Neutrophil (primary cell): ENCODE results near the gene BTAF1.

Experiments
- H3K27ac ChIP-seq: fragments of 200-600 bp; sonication (generic); 2 replicates; pipeline ENCODE4 v1.5.1; 2016; ENCODE audit warnings: mild to moderate bottlenecking, moderate library complexity
- H3K27me3 ChIP-seq: fragments of 200-600 bp; sonication (generic); 2 replicates; pipeline ENCODE4 v1.6.0; 2016; ENCODE audit warnings: mild to moderate bottlenecking
- H3K36me3 ChIP-seq: fragments of 200-600 bp; sonication (generic); 2 replicates; pipeline ENCODE4 v1.5.1; 2017
- H3K4me1 ChIP-seq, 2 experiments: fragments of 200-600 bp in 1 of 2; sonication (generic) in 1 of 2; 1 replicate in 1 of 2; 2 replicates in 1 of 2; pipeline versions ENCODE4 v1.5.1 to v1.6.1; 2013 to 2016; ENCODE audit warnings: low read depth in 1 of 2, low read length in 1 of 2, mild to moderate bottlenecking in 1 of 2, moderate library complexity in 1 of 2; ENCODE audit not compliant: control insufficient read depth in 1 of 2, insufficient read depth in 1 of 2
- H3K4me3 ChIP-seq, 2 experiments: fragments of 200-600 bp in 1 of 2; sonication (generic) in 1 of 2; 1 replicate in 1 of 2; 2 replicates in 1 of 2; pipeline ENCODE4 v1.5.1; 2013 to 2016; ENCODE audit warnings: low read depth in 1 of 2, low read length in 1 of 2, mild to moderate bottlenecking in 1 of 2, moderate library complexity in 1 of 2
- H3K9me3 ChIP-seq: fragments of 200-600 bp; sonication (generic); 2 replicates; pipeline ENCODE4 v1.5.1; 2016
- TF ChIP-seq, protein P1 (sequence below): fragments of 200-600 bp; sonication (generic); IDR thresholded peaks from 2 replicates; pipeline ENCODE4 v1.5.1; 2016; ENCODE audit warnings: antibody characterized with exemption

BTAF1 gene

DNA sequence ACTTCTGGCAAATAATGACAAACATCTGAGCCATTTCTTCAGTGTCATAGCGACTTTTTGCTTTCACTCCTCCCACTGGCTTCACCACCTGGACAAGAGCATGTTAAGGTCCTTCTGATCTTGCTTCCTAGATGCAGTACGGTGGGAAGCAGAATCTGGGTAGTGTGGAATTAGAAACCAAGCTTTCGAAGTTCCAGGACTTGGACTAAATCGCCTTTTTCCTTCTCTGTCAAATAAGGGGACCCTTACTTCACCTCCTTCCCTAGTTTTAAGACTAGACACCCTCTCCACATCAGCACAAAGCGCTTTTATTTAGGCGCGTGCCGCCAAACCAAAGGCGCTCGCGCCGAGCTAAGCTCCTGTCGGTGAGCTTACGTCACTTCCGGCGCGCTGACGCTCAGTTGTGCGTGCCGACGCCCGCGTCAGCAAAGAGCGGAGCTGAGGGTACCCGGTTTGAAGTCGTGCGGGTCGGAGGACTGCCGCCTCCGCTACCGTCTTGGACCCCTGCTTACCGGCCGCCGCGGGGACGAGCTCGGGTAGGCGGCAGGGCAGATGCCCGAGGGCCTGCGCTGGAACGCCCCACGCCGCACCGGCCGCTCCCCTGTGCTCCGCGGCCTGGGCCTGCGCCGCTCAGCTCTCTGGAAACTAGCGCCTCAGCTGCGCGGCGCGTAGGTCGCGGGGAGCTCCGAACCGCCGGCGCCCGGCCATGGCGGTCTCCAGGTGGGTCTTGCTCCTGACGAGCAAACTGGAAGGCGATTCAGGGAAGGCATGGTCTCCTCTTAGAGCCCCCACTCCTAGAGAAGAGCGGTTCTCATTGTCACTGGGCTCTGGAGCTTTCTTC is at the start of gene BTAF1:
Gene BTAF1, plus strand, starts transcription at position 400 of the 841 bp plus-strand sequence. Its CDS starts 307 bp downstream, at position 707.
- Histone ChIP-seq H3K36me3 (no peaks in the 10 kb centered on the region), H3K9me3 (no peaks in the 10 kb centered on the region), H3K4me3 (peak within 1 kb of the TSS; percentile 76 to 85), H3K27me3 (peaks cover 1% of the 10 kb centered on the region), H3K4me1 (peaks cover 17% of the 10 kb centered on the region in 2 experiments), H3K27ac (peak within 1 kb of the TSS; percentile 86)
- TF ChIP-seq, protein P1, sequence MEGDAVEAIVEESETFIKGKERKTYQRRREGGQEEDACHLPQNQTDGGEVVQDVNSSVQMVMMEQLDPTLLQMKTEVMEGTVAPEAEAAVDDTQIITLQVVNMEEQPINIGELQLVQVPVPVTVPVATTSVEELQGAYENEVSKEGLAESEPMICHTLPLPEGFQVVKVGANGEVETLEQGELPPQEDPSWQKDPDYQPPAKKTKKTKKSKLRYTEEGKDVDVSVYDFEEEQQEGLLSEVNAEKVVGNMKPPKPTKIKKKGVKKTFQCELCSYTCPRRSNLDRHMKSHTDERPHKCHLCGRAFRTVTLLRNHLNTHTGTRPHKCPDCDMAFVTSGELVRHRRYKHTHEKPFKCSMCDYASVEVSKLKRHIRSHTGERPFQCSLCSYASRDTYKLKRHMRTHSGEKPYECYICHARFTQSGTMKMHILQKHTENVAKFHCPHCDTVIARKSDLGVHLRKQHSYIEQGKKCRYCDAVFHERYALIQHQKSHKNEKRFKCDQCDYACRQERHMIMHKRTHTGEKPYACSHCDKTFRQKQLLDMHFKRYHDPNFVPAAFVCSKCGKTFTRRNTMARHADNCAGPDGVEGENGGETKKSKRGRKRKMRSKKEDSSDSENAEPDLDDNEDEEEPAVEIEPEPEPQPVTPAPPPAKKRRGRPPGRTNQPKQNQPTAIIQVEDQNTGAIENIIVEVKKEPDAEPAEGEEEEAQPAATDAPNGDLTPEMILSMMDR, result no peak

DNA sequence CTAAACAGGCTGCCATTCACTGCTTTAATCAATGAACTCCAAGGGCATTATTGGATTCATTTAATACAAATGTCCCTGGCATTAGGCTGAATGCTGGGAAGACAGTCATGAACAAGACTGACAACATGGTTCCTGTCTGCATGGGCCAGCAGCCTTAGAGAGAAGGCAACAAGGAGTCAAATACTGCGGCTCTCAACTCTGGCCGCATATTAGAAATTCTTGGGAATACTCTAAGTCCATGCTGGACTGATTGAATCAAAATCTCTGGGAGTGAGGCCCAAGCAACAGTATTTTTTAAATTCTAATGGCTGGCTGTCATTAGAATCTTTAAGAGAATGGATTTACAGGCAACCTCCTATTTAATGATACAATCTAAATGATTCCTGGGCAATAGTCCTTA is 48.4 kb upstream of the BTAF1 start:
- Histone ChIP-seq H3K9me3 (no peaks in the 10 kb centered on the region), H3K36me3 (no peaks in the 10 kb centered on the region), H3K27ac (no peak overlapping the region), H3K4me1 (no peaks in the 10 kb centered on the region), H3K27me3 (peaks cover 4% of the 10 kb centered on the region), H3K4me3 (no peak overlapping the region)
- TF ChIP-seq, protein P1, result no peak

DNA sequence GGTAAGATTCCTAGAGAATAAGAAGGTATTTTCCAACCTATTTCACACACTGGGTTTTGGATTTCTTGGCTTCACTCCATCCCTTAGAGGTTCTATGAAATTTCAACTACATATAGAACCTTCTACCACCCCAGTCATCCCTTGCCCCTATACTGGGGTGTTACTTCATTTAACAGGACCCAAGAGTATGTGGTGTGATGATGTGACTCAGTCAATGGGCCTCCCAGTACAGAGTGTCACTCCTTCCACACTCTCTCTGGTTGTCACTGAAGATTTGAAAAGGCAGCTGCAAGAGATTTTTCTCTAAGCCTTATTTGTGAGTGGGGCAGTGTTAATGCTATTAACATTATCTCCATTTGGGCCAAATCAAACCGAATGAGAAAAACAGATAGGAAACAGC is 47.8 kb upstream of the BTAF1 start:
- Histone ChIP-seq H3K4me3 (no peak overlapping the region), H3K27me3 (peaks cover 4% of the 10 kb centered on the region), H3K9me3 (no peaks in the 10 kb centered on the region), H3K27ac (no peak overlapping the region), H3K4me1 (no peaks in the 10 kb centered on the region), H3K36me3 (no peaks in the 10 kb centered on the region)
- TF ChIP-seq, protein P1, result no peak

DNA sequence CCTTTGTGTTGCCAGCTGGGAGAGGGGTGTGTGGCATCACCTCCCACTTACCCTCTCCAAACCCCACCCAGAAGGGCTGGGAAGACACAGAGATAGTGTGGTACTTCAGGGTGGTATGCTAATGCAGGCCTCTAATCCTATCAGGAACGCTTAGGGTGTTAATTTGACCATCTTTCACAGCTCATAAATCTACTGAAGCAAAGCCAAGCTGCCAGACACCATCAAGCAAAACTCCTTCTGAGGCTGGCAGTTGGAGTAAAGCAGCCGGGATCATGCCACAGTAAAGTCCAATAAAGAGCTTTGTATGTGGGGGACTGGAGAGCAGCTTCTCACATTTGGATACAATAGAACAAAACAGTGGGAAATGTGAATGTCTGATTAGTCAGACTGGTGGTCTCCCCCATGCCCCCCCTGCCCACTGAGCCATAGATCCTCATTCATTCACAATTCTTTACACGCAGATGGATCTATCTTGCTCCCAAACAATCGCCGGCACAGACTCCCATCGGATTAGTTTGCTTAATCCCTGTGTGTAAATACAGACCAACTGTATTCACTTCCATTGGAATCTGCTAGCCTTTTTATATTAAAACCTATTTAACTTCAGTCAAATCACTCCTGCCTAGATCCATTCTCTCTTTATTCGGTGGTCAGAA is 43.9 kb upstream of the BTAF1 start:
- TF ChIP-seq, protein P1, result no peak
- no peak overlapping the region for H3K4me3 ChIP-seq
- peaks cover 10% of the 10 kb centered on the region for H3K27me3 ChIP-seq
- no peaks in the 10 kb centered on the region for H3K4me1 ChIP-seq
- no peaks in the 10 kb centered on the region for H3K36me3 ChIP-seq
- no peaks in the 10 kb centered on the region for H3K9me3 ChIP-seq
- H3K27ac ChIP-seq, result no peak overlapping the region

DNA sequence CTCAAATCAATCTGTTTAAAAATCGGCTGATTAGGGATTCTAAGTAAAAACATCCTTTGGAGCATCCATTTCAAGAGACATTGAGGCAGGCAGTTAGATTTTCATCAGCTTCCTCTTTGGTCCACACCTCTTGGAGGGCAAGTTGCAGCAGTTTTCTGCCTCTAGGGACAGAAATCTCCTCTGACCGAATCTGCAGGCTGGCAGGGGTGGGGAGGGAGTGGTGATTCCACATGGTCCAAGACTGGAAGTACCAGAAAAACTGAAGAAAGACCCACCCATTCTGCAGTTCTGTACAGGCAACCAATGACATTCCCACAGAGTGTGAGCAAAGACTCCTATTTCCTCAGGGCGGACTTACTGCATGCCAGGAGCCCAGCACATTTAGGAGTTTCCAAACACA is 43.3 kb upstream of the BTAF1 start:
- TF ChIP-seq, protein P1, result no peak
- Histone ChIP-seq H3K27me3 (peaks cover 17% of the 10 kb centered on the region), H3K4me1 (no peaks in the 10 kb centered on the region), H3K4me3 (no peak overlapping the region), H3K9me3 (no peaks in the 10 kb centered on the region), H3K27ac (no peak overlapping the region), H3K36me3 (no peaks in the 10 kb centered on the region)
